Gastroesophageal sphincter (tissue), 3 donors: ENCODE results near the gene LMTK2.

Experiments used
- CTCF ChIP-seq, 4 experiments: fragments of 200-600 bp in 2 of 4; fragments of 450-650 bp in 2 of 4; sonication (generic) in 1 of 4; IDR thresholded peaks; one replicate each; pipeline ENCODE4 v1.5.1; 2017 to 2019; ENCODE audit warnings: antibody characterized with exemption in 4 of 4, mild to moderate bottlenecking in 2 of 4, moderate library complexity in 2 of 4
- EP300 ChIP-seq: sonication (generic); formaldehyde crosslinking; IDR thresholded peaks from one replicate; pipeline ENCODE4 v1.6.1; 2017; ENCODE audit warnings: antibody characterized with exemption, mild to moderate bottlenecking
- POLR2A ChIP-seq, 2 donors: fragments of 450-650 bp; IDR thresholded peaks; one replicate each; pipeline ENCODE4 v1.6.1; 2017; ENCODE audit warnings: antibody characterized with exemption in 2 of 2, mild to moderate bottlenecking in 2 of 2, moderate library complexity in 1 of 2
- POLR2AphosphoS5 ChIP-seq: sonication (generic); formaldehyde crosslinking; IDR thresholded peaks from one replicate; pipeline ENCODE4 v1.6.1; 2017; ENCODE audit warnings: antibody characterized with exemption

- TF ChIP-seq POLR2A (IDR thresholded peaks at IDR 0.05) (no peak), CTCF (IDR thresholded peaks at IDR 0.05) (no peak), POLR2AphosphoS5 (no peak), EP300 (no peak)
Observed at GRCh38 chr7:98156700-98157099, 50.0 kb downstream of the LMTK2 start.
